K562 (cell line): Measurements from ENCODE around the gene S100A4. TPM values are rescaled to one million over a fixed set of nuclear protein-coding genes. Genes with fewer than 3 reads are reported as not detected.

ENCODE experiments used
- ATAC-seq: fragments of 200-7000 bp; cut with Tn5 transposase; 3 replicates; pipeline ENCODE4 v1.9.1; 2020; ENCODE audit warnings: moderate library complexity
- BruUV-seq: library from RNA; stranded (reverse); fragments of 400-500 nt; replicated peaks from 2 replicates; lab custom pipeline; 2021; lab: Mats Ljungman, UMichigan
- CTCF ChIA-PET: fragments of 300-600 bp; formaldehyde crosslinking; extraction: SDS; loops from one replicate; lab custom pipeline; 2021; ENCODE audit warnings: low intra/inter-chr PET ratio; lab: Yijun Ruan, JAX
- POLR2A ChIA-PET: fragments of 300-600, 350-650 bp; sonication (Branson Sonifier 250); formaldehyde crosslinking; extraction: SDS; loops from one replicate; lab custom pipeline; 2021; ENCODE audit warnings: antibody characterized with exemption, inconsistent platforms; lab: Yijun Ruan, JAX
- DNase-seq, 4 experiments: peaks; one replicate each; pipeline versions ENCODE4 v3.0.0 to v3.0.0-alpha.2; 2011 to 2018; ENCODE audit warnings: low spot score in 3 of 4, mixed read lengths in 3 of 4; ENCODE audit errors: extremely low read depth in 1 of 4
- FAIRE-seq: peaks from 2 replicates; lab custom pipeline; 2011; peaks lifted over from hg19 to GRCh38; lab: Jason Lieb, UNC
- H2AFZ ChIP-seq: 2 replicates; pipeline ENCODE4 v1.6.0; 2011; ENCODE audit warnings: low read depth, low read length, control low read depth, inconsistent platforms
- H3K27ac ChIP-seq: fragments of 200-600 bp; 3 replicates; pipeline ENCODE4 v1.8.0; 2011; ENCODE audit warnings: low read depth, mild to moderate bottlenecking, control low read depth, inconsistent platforms, low read length, moderate library complexity, mixed read lengths; ENCODE audit errors: extremely low read depth
- H3K27me3 ChIP-seq, 2 experiments: fragments of 300-600 bp in 1 of 2; 2 replicates in 1 of 2; 3 replicates in 1 of 2; pipeline versions ENCODE4 v1.6.0 to v1.8.0; 2011; ENCODE audit warnings: inconsistent platforms in 2 of 2, low read length in 2 of 2, mild to moderate bottlenecking in 1 of 2, mixed read lengths in 1 of 2, moderate library complexity in 1 of 2; ENCODE audit not compliant: control insufficient read depth in 2 of 2, insufficient read depth in 2 of 2
- H3K36me3 ChIP-seq: fragments of 300-600 bp; 3 replicates; pipeline ENCODE4 v1.8.0; 2011; ENCODE audit warnings: mild to moderate bottlenecking, low read length, inconsistent platforms; ENCODE audit not compliant: control insufficient read depth, insufficient read depth
- H3K4me1 ChIP-seq, 2 experiments: fragments of 200-600 bp in 1 of 2; replicated peaks in 1 of 2; 2 replicates in 1 of 2; 3 replicates in 1 of 2; pipeline versions ENCODE4 v1.5.1 to v1.8.0; 2011; ENCODE audit warnings: inconsistent platforms in 2 of 2, low read length in 2 of 2, mild to moderate bottlenecking in 1 of 2, mixed read lengths in 1 of 2, moderate library complexity in 1 of 2; ENCODE audit not compliant: control insufficient read depth in 2 of 2, insufficient read depth in 2 of 2
- H3K4me2 ChIP-seq: 2 replicates; pipeline ENCODE4 v1.6.1; 2011; ENCODE audit warnings: low read length, control low read depth, inconsistent platforms, mixed read lengths; ENCODE audit not compliant: insufficient read depth
- H3K4me3 ChIP-seq: fragments of 200-600 bp; sonication (generic), shearing (Covaris generic); 2 replicates; pipeline ENCODE4 v1.5.1; 2016; ENCODE audit warnings: control low read depth, inconsistent platforms
- H3K79me2 ChIP-seq: fragments of 200-600 bp; 3 replicates; pipeline ENCODE4 v1.8.0; 2011; ENCODE audit warnings: low read length, inconsistent platforms; ENCODE audit not compliant: control insufficient read depth, insufficient read depth
- H3K9ac ChIP-seq, 2 experiments: 2 replicates each; pipeline versions ENCODE4 v1.6.0 to v1.6.1; 2011; ENCODE audit warnings: low read depth in 2 of 2, low read length in 2 of 2, control low read depth in 1 of 2, inconsistent platforms in 1 of 2, mild to moderate bottlenecking in 1 of 2, mixed read lengths in 1 of 2; ENCODE audit not compliant: insufficient read depth in 1 of 2
- H3K9me1 ChIP-seq: one replicate; pipeline ENCODE4 v1.6.0; 2011; ENCODE audit warnings: inconsistent platforms, mild to moderate bottlenecking, low read length, moderate library complexity; ENCODE audit not compliant: control insufficient read depth, insufficient read depth
- H3K9me3 ChIP-seq: replicated peaks from 2 replicates; pipeline ENCODE4 v1.5.1; 2011; ENCODE audit warnings: low read depth, low read length, inconsistent platforms; ENCODE audit not compliant: control insufficient read depth, insufficient read depth
- H4K20me1 ChIP-seq: replicated peaks from 2 replicates; pipeline ENCODE4 v1.6.1; 2011; ENCODE audit warnings: low read length, inconsistent platforms, mixed read lengths; ENCODE audit not compliant: control insufficient read depth, insufficient read depth
- CEBPG ChIP-seq, 3 experiments: fragments of 200-800 bp in 1 of 3; sonication (Bioruptor generic) in 1 of 3; sonication (generic) in 1 of 3; formaldehyde crosslinking in 1 of 3; IDR thresholded peaks in 2 of 3; conservative IDR thresholded peaks in 1 of 3; 2 replicates each; pipeline versions ENCODE4 v1.6.1 to v1.8.0; 2016 to 2022; ENCODE audit warnings: missing compliant biosample characterization in 2 of 3, missing genetic modification characterization in 2 of 3, mild to moderate bottlenecking in 1 of 3, missing genetic modification reagents in 1 of 3
- KDM5B ChIP-seq: fragments of 200-600 bp; sonication (generic); IDR thresholded peaks from 2 replicates; pipeline ENCODE4 v1.6.1; 2012; ENCODE audit warnings: low read depth, mild to moderate bottlenecking, moderate library complexity, low read length, control low read depth, inconsistent platforms; ENCODE audit not compliant: insufficient replicate concordance
- MTA3 ChIP-seq: fragments of 450-650 bp; formaldehyde crosslinking; IDR thresholded peaks from 2 replicates; pipeline ENCODE4 v1.6.1; 2017; ENCODE audit warnings: mild to moderate bottlenecking, borderline replicate concordance
- RHOXF2B ChIP-seq: fragments of 250-450 bp; sonication (Bioruptor Pico); conservative IDR thresholded peaks from 2 replicates; pipeline ENCODE4 v1.5.1; 2021
- SRSF3 ChIP-seq: fragments of 200-400 bp; formaldehyde crosslinking; IDR thresholded peaks from 2 replicates; pipeline ENCODE4 v1.6.1; 2016; ENCODE audit warnings: mild to moderate bottlenecking, low read length, moderate library complexity; ENCODE audit not compliant: insufficient read depth
- ZNF717 ChIP-seq: fragments of 250-450 bp; sonication (Bioruptor Pico); IDR thresholded peaks from 2 replicates; pipeline ENCODE4 v1.5.0; 2021
- WGBS: fragments of 100-300 bp; shearing (Covaris generic); methylation state at CpG from one replicate; pipeline ENCODE4 v1.1.6; 2016; ENCODE audit warnings: low coverage, mixed read lengths; ENCODE audit not compliant: insufficient coverage; ENCODE audit errors: missing lambda C conversion rate; 5-methylcytosine and 5-hydroxymethylcytosine counted together
- in situ Hi-C: fragments of 300-500 bp; cut with MboI; formaldehyde crosslinking; loops from 4 replicates; pipeline ENCODE4 v1.15.0; 2018; ENCODE audit warnings: inconsistent platforms, mixed read lengths
- intact Hi-C: fragments of 100-400 bp; cut with micrococcal nuclease; formaldehyde crosslinking; loops from 2 replicates; pipeline ENCODE4 v1.14.2; 2022
- polyA plus RNA-seq, 8 experiments: library from polyadenylated mRNA; depleted of rRNA in 4 of 8; stranded (reverse) in 5 of 8; unstranded in 3 of 8; fragments of >200 nt; fragmentation: Nextera tagmentation in 2 of 8; fragmentation: Illumina TruSeq in 1 of 8; extraction: Ambion mirVana in 2 of 8; extraction: Trizol in 1 of 8; gene quantifications; 2 replicates each; pipeline versions ENCODE4 v1.2.1 to v1.2.3, GENCODE V29; 2011 to 2014; ENCODE audit warnings: inconsistent platforms in 1 of 8, missing spikeins in 1 of 8
- total RNA-seq, 7 experiments: library from RNA; depleted of rRNA in 6 of 7; stranded (reverse); fragments of >200 nt in 6 of 7; fragmentation: Illumina TruSeq in 2 of 7; extraction: Trizol in 2 of 7; gene quantifications; 2 replicates each; pipeline versions ENCODE4 v1.2.1 to v1.2.3, GENCODE V29; 2011 to 2021; ENCODE audit warnings: low replicate concordance in 1 of 7
- TF ChIP-seq, protein P1 (sequence below): sonication (generic); formaldehyde crosslinking; IDR thresholded peaks from 2 replicates; pipeline ENCODE4 v1.8.0; 2023; ENCODE audit warnings: missing genetic modification reagents, mild to moderate bottlenecking, borderline replicate concordance

The S100A4 gene
- total and polyA plus RNA-seq, 9 of the 15 experiments (the other 6 are each of a cell fraction or from before 2014, with no cell fraction given) = 3.7 to 20.1 (median 11.2) TPM

DNA sequence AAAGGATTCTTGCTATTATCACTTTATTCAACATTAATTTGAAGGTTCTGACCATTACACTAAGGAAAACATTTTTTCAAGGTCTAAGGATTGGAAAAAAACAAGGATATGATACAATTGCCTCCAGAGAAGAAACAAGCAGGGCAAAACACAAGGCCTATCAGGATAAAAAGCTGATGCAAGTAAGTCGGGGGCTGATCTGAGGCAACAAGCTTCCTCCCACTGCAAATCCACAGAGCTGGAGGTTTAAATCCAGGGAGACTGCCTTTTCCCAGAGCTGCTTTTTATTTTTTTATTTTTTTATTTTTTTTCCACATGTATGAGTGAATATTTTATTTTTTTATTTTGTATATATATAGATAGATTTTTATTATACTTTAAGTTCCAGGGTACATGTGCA lies 39.4 kb upstream of the S100A4 start:
- BruUV-seq = no TSS peak
- TF ChIP-seq CEBPG (CRISPR knock-in tag; IDR thresholded peaks at IDR 0.05) (no peak), CEBPG (tag; conservative IDR thresholded peaks at IDR 0.05 in 1 of 2, IDR thresholded peaks at IDR 0.05 in 1 of 2) (0 out of 4 replicates have a peak, but pooled peaks of 1 of the 2 experiments have one; percentile 9), SRSF3 (no peak), KDM5B (no peak), RHOXF2B (no peak), MTA3 (no peak), ZNF717 (CRISPR knock-in tag) (no peak)
- TF ChIP-seq, protein P1, sequence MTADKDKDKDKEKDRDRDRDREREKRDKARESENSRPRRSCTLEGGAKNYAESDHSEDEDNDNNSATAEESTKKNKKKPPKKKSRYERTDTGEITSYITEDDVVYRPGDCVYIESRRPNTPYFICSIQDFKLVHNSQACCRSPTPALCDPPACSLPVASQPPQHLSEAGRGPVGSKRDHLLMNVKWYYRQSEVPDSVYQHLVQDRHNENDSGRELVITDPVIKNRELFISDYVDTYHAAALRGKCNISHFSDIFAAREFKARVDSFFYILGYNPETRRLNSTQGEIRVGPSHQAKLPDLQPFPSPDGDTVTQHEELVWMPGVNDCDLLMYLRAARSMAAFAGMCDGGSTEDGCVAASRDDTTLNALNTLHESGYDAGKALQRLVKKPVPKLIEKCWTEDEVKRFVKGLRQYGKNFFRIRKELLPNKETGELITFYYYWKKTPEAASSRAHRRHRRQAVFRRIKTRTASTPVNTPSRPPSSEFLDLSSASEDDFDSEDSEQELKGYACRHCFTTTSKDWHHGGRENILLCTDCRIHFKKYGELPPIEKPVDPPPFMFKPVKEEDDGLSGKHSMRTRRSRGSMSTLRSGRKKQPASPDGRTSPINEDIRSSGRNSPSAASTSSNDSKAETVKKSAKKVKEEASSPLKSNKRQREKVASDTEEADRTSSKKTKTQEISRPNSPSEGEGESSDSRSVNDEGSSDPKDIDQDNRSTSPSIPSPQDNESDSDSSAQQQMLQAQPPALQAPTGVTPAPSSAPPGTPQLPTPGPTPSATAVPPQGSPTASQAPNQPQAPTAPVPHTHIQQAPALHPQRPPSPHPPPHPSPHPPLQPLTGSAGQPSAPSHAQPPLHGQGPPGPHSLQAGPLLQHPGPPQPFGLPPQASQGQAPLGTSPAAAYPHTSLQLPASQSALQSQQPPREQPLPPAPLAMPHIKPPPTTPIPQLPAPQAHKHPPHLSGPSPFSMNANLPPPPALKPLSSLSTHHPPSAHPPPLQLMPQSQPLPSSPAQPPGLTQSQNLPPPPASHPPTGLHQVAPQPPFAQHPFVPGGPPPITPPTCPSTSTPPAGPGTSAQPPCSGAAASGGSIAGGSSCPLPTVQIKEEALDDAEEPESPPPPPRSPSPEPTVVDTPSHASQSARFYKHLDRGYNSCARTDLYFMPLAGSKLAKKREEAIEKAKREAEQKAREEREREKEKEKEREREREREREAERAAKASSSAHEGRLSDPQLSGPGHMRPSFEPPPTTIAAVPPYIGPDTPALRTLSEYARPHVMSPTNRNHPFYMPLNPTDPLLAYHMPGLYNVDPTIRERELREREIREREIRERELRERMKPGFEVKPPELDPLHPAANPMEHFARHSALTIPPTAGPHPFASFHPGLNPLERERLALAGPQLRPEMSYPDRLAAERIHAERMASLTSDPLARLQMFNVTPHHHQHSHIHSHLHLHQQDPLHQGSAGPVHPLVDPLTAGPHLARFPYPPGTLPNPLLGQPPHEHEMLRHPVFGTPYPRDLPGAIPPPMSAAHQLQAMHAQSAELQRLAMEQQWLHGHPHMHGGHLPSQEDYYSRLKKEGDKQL (CRISPR knock-in tag) = no peak
- Histone ChIP-seq H3K9ac (no peak overlapping the region), H3K36me3 (no peaks in the 10 kb centered on the region), H3K79me2 (no peaks in the 10 kb centered on the region), H2AFZ (no peak overlapping the region), H3K27me3 (no peaks in the 10 kb centered on the region), H3K9me1 (no peaks in the 10 kb centered on the region), H3K27ac (no peak overlapping the region), H3K4me2 (no peak overlapping the region), H4K20me1 (no peaks in the 10 kb centered on the region), H3K9me3 (no peaks in the 10 kb centered on the region), H3K4me3 (no peak overlapping the region), H3K4me1 (peaks cover 0 to 6% of the 10 kb centered on the region in 2 experiments; a peak in 1 of 5 replicates)
- 20% methylated on average over 1 of the region's 1 CpG for WGBS
- peak; percentile 48 for FAIRE-seq
- no peak for ATAC-seq
- in situ Hi-C loops = no loop called here
- POLR2A ChIA-PET = no interaction called here
- CTCF ChIA-PET = no interaction called here
- DNase-seq = no peak
- intact Hi-C loops = no loop called here
